ENCODE data around the gene MYOG.

The MYOG gene

DNA sequence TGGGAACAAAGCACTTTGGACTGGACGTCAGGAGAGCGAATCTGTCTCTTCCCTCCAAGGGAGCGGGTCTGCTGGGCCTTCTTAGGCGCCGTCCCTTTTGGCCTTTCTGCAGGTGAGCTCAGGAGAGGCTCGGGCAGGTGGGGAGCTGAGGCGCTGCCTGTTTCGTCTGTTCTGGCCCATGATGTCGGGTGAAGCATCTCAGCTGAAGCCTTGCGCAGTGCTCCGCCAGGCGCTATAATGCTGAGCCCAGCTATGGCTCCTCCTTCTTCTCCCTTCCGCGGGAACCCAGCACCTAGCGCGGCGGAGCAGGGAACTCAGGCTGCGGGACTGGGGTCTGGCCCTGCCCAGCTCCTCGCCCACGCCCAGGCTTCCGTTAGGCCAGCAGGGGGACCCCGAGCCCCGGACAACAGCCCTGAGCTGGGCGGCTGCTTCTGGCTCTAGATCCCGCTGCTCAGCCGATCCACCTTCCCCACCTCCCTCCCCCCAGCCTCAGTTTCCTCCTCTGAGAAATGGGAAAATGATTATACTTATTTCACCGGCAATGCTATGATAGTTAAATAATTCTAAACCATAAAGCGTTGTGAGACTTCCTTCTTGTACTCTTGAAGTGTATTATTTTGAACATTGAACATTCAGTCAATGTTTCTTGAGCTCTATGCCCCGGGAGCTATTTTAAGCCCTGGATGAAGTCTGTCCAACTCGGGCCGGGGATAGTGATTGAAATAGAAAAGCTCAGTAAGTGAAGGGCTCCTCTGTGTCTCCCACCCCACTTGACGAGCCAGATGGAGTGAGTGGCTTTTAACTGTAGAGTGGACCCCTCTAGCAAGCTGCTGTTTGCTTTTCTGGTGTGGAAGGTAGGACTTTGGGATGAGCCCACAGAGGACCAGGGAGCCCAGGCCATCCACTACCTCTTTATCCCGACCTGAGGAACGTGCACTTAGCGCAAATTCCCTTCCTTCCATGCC, 32.1 kb upstream of the MYOG start:
- peak; percentile 49 for DNase-seq

DNA sequence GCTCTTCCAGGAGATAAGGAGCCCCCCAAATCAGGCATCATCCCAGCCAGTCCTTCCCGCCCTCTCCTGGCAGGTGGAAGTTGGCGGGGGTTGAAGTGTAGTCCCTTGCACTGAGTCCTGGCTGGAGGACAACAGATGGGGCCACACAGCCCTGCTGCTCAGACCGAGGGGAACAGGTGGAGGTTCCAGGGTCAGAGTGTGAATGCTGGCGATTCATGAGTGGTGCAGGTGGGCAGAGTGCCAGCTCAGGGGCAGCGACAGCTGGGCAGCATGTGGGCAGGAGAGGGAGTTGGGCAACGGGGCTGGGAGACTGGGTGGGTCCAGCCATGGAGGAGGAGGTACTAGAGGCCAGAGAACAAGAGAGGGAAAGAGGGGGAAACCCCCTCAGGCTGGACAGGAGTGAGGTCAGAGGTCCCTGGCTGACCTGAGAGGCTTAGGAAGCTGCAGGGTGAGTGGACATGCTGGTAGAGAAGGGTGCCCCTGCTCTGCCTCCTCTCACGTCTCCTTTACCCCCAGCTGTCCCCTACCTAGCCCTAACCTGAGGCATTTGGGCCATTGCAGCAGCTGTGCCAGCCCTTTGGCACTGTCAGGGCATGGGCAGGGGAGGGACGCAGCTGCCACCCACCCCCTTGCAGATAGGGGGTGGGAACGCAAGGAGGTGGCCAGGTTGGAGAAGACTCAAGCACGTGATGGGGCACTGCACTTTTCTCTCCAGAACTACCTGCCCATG, 30.4 kb upstream of the MYOG start:
- no peak for DNase-seq

DNA sequence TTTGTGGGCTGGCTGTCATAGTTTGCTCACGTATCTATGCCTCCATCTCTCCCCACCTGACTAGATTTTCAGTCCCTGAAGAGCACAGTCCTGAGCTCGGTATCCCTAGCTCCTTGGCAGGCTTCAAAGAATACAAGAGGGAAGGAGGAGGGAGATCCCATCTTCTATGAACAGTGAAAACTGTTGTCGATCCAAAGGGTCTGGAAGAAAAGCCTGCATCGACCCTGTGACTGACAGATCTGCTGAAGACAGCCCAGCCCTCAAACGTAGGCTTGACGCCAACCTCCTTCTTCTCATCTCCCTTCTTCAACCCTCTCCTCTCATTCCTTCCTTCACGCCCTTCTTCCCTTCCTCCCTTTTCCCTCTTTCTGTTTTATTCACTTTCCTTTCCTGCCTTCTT, 28.4 kb upstream of the MYOG start:
- DNase-seq, result no peak

DNA sequence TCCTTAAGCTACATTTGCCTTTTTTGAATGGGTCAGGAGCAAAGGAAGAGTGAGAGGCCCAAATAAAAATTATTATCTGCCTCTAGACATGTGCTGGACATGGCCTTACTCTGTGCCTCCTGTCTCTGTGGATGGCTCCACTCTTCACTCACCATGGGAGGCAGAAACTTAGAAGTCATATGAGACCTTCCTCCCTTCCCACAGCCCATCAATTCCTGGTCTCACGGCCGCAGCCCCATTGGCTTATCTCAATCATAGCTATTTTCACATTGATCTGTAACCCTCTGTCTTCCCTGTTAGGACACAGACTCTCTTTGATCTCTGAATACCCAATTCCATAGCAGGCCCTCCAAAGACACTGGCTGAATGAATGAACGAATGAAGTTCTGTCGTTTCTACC, 27.5 kb upstream of the MYOG start:
- no peak for DNase-seq

DNA sequence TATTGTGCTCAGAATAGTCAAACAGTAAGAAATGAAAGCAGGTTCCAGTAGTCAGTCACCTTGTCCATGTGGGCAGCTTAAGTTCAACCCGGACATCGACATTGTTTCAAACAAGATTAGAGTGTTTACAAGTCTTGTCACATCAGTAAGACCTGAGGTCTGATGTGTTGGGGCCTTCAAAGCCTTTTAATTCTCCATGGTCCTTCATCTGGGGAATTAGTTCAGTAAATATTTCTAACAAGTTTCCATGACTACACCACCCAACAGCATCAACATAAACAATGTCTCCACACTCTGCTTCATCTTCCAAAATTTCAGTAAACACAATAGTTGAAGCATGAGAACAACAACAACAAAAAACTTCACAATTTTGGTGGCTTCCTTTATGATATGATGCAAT, 26.7 kb upstream of the MYOG start:
- no peak for DNase-seq

DNA sequence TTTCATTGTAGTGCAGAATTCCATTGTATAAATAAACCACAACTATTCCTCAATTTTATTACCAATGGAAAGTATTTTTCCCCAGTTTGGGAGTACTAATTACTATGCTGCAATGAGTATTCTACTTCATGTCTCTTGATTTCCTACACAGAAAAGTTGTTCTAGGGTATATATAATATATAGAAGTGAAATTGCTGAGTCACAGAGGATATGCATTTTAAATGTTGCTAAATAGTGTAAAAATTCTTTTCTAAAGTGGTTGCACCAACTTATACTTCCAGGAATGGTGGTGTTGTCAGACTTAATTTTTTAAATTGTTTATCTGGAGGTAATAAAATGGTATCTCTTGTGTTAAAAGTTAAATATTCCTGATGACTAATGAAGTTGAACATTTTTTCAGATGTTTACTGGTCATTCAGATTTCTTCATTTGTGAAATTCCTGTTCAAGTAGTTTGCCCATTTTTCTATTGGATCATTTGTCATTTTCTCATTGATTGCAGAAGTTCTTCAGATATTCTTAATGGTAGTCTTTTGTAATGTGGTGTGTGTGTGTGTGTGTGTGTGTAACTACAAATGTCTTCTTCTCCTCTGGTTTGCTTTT, 19.1 kb upstream of the MYOG start:
- DNase-seq, result no peak

DNA sequence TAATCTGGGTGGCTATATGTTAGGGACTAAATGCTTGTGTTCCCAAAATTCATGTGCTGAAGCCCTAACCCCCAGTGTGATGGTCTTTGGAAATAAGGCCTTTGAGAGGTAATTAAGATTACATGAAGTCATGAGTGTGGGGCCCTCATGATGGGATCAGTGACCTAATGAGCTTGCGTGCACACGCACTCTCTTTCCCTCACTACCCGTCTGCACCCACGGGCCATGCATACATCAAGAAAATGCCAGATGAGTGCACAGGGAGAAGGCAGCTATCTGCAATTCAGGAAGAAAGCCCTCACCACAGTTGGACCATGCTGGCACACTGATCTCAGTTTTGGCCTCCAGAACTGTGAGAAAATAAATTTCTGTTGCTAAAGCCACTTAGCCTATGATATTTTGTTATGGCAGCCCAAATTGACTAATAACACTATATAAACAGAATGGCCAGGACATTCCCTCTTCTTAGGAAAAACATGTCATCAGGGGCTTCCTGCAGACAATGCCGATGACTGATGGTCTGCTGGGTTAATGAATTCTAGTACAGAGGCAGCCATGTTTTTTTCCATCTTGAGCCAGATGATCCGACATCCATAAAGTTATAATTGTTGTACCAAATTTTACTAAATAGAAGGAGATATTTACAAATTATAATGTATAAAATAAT, 18.1 kb upstream of the MYOG start:
- no peak for DNase-seq

DNA sequence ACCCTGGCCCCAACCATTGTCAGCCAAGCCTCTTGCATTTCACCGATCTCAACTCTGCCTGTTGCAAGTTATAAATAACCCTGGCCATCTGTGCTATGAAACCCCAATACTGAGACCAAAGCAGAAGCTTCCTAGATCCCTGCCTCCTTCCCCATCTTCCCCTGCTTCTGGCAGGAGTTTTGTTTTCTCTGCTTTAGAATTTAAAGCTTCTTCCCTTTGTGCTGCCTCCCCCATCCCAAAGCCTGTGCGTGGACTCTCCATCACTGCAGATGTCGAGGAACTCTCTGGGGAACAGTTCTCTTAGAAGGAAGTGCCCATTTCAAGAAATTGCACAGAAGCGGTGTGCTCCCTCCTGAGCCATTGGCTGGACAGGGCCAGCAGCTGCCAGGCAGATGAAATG, 17.4 kb upstream of the MYOG start:
- no peak for DNase-seq

DNA sequence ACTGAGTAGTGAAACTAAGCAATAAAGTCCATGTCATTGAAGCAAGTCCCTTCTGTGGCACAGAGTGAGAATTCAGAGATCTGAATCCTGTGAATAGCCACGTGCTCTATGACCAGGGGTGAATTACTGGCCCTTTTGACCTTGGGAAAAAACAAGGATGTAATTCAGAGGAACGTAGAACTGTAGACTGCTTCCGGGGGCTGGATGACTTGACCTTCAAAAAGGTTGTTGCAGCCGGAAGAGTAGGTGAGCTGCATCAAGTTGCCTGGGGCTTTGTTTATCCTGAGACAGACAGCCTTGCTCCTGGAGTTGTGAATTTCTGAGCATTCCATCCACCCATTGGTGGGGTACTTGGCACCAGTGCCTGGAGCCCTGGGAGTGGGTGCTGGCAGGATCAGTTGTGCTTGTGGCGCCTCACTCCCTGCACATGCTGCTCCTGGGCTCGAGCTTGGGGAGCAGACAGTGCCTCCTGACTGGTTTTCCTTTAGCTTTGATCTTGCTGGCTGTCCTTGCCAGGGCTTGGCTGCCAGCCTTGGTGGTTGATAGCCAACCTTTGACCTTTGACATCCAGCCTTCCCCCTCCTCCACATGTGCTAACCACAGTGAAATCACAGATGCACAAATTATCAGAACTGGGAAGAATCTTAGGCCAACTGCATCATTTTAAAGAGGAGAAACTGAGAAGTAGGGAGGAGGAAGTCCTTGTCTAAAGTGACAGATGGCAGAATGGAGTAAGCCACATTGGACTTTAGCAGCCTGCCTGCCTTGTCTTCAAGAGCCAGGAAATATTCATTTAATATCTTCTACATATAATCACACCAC, 16.2 kb upstream of the MYOG start:
- no peak for DNase-seq

DNA sequence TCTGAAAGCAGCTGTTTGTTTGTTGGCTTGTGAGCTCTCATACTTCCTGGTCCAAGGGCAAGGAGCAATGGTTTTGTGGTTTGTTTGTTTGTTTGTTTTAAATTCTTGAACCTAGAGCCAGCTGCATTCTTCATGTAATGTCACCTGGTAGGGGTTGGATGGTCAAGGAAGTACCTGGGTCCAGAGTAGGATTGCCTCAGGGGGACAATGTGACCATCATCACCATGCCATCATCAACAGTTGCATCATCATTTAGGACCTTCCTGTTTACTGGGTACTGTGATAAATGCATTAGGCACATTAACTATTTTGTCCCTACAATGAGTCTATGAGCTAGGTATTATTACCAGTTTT, 14.7 kb upstream of the MYOG start:
- DNase-seq, result no peak

DNA sequence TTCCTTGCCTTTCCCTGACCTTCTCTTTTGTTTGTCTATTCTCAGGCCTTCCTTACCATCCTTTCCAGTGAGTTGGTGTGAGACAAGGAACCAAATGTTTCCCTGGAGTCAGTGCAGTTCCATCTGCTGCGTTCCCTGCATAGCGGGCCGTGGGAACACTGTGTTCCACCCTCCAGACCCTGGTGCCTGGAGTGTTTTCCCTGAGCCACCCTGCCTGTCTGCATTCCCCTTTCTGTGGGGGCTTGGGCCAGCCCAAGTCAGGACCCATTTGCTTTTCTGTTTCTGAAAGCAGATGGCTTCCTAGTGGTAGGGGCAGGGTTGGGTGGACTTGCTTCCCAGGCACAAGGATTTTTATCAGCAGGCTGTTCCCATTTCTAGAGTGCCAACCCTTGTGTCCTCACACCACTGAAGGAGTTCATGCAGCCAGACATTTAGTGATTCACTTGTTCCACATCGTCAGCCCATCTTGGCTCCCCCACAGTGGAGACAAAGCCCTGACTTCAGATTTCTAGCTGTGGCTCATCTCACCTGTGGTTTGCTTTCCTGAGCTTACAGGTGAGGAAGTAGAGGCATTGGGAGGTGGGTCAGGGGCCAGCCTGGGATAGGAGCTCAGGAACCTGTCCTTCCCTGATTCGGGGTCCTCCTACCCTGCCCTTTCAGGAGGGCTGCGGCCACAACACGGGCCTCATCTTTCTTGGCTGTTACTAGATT, 14.1 kb upstream of the MYOG start:
- DNase-seq, result no peak

DNA sequence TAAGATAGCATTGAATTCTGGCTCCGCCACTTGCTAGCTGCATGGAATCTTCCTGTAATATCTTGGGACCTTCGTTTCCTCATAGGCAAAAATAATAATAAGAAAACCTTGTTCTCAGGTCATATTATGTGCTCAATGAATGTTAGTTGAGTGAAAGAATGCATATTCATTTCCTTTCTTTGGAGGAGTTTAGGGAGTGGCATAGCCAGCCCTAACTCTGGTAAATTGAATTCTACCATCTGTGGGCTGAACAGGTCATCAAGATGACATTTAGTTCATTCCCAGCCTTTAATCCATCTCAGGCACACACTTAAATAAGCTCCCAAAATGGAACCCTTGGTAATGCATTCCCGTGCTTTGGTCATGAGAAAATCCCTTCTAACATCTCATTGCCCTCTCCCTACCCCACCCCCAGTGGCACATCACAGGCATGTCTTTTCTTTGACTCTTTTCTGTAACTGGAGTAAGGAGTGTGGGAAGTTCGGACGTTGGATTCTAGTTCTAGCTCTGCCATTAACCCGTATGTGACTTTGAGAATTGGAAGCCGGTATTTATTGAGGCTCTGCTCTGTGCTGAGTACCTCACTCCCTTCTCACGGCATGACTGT, 13.2 kb upstream of the MYOG start:
- DNase-seq, result no peak

DNA sequence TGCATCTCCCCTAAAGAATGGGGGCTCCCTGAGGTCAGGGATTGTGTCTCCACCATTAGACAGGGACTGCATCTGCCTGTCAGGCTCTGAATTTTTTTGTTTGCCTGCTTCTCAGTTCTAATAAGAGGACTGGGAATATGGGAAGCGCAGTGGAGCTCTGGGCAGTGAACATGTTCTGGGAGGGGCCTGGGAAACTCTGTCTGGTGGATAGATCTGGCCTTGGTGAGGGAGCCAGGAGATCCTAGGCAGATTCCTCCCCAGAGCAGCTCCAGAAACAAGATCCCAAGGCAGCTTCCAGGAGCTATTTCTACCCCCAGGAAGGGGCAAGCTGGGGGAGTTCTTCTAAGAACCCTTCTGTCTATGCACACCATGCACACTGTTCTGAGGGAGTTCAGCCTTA, 12.6 kb upstream of the MYOG start:
- no peak for DNase-seq

DNA sequence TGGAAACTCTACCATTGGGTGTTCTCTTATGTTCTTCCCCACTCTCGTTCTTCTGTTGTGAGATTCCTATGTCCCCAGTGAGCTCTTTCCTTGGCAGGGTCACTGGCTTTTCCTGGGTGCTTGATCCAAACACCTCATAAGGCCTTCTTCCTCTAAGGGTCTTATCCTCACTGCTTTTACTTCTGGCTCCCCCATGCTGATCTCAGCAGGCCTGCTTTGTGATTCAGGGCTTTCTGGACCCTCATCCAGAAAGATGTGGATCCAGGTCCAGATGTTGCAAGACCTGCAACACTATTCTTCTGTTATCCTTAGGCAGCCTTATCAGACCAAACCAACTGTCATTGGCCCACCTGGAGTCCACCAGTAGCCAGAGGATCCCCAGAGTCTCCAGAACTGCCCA, 11.2 kb upstream of the MYOG start:
- no peak for DNase-seq

DNA sequence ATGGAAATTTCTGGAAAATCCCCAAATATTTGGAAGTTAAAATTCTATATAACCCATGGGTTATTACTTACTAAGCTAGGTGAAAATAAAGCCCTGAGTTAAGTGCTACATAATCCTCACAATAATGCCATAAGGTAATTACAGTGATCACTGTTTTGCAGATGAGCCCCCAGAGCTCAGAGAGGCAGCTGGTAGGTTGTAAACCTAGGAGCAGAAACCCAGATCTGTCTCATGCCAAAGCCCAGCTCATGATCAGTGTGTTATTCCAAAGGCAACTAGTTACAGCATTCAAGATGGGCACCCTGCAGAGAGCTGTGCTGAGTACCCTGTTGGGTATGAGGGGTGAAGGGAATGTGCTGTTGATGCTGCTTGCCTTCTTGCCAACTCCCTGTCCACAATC, 10.8 kb upstream of the MYOG start:
- no peak for DNase-seq

DNA sequence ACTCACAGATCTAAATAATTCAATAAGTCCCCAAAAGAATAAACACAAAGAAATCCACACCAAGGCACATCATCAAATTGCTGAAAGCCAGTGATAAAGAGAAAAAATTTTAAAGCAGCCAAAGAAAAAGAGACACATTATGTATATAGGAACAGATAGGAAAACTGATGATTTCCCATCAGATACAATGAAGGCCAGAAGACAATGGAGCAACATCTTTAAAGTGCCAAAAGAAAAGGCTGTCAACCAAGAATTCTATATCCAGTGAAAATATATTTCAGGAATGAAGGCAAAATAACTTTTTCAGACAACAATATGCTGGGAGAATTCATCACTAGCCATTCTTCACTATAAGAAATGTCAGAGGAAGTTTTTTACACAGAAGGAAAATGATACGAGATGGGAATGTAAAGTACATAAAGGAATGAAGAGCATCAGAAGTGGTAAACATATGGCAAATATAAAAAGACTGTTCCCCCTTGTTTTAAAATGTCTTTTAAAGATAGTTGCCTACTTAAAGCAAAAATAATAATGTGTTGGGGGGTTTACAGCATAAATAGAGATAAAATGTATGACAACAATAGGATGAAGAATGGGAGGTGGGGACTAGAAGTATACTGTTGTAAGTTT, 9.4 kb upstream of the MYOG start:
- DNase-seq, result no peak

DNA sequence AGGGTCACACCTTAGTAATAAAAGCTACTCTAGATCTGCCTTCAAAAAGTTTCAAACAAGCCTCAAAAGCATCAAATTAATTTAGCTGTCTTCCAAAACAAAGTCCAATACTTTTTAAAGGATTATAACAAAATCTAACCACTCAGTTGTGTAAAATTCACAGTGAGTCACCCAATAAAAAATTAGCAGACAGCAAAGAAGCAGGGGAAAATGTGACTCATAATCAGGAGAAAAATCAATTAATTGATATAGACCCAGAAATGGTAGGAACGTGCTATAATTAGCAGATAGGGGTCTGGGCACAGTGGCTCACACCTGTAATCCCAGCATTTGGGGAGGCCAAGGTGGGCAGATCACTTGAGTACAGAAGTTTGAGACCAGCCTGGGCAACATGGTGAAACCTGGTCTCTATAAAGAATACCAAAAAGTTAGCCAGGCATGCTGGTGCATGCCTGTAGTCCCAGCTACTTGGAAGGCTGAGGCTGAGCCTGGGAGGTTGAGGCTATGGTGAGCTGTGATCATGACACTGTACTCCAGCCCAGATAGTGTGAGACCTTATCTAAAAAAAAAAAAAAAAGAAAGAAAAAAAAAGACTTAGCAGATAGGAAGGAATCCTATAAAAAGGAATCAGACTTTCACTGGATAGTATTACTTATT, 8.1 kb upstream of the MYOG start:
- DNase-seq, result no peak

DNA sequence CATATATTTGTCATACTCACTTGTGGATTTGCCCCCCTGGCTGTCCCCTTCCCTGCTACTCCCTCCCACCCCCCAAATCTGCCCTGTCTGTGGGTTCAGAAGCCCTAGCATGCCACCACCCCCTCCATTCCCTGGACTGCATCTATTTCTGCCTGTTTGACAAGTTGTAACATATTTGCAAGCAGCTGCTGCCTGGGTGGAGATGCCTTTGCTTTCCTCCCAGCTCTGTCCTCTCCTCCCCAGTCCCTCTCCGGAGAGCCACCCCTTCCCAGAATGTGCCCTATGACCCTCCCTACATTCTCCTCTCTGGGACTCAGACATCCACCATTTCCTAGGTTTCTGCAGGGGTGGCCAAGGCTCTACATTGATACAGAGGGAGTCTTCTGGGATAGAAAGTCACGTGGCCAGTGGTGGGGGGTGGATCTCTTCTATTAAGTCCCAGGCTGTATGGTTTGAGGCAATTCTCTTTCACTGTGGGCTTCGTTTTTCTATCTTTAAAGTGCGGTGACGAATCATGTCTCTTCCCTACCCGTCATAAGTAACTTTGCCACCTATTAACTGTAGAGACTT, 6.0 kb upstream of the MYOG start:
- no peak for DNase-seq

DNA sequence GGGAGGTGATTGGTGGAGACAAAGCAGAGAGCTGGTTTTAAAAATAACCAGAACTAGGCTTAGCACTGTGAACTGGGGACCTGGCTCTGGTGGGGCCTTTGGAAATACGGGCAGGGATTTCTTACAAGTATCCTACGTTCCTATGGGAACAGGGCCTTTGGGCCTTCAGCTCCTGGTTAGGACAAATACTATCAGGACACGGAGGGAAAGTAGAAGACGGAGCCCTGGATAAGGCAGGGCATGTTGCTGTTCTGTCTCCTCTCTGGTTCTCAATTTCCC, 5.3 kb upstream of the MYOG start:
- DNase-seq, result no peak
